ENCODE measurements around the gene GYPB. TPM values are rescaled to one million over a fixed set of nuclear protein-coding genes. Genes with fewer than 3 reads are reported as not detected.
"Not testable (repeated sequence)": the region's sequence is repeated elsewhere in the genome, so short reads cannot be mapped to it uniquely, and the experiment has no call there.

GYPB gene
- total RNA-seq, 1 donor from 2014 or later, result not detected

GRCh38 chr4:144021336-144021990, 2.3 kb upstream of the GYPB start:
- H3K36me3 ChIP-seq (ENCODE audit: insufficient read depth, low read length); H3K36me3 Mint-ChIP-seq (ENCODE audit: low read depth, unreplicated experiment); H3K27ac ChIP-seq (ENCODE audit: low read depth, low read length); H2AFZ ChIP-seq (ENCODE audit: low read depth, low read length); H3K27me3 Mint-ChIP-seq (ENCODE audit: low read depth, unreplicated experiment); H3K4me2 ChIP-seq (ENCODE audit: low read length); DNase-seq (ENCODE audit: low read depth); H4K20me1 ChIP-seq (ENCODE audit: insufficient read depth, low read length); H3K79me2 ChIP-seq (ENCODE audit: insufficient read depth, low read length); H3K27ac Mint-ChIP-seq (ENCODE audit: unreplicated experiment); H3K4me3 Mint-ChIP-seq (ENCODE audit: unreplicated experiment); FAIRE-seq; H3K9me3 ChIP-seq (ENCODE audit: insufficient read depth, low read depth, low read length); H3K9me3 Mint-ChIP-seq (ENCODE audit: unreplicated experiment); H3K4me1 Mint-ChIP-seq (ENCODE audit: low read depth, unreplicated experiment); H3K9ac ChIP-seq (ENCODE audit: low read length); H3K4me3 ChIP-seq (ENCODE audit: insufficient read depth, low read depth, low read length); H3K4me1 ChIP-seq (ENCODE audit: insufficient read depth, low read length); H3K27me3 ChIP-seq (ENCODE audit: insufficient read depth, low read length): not testable (repeated sequence)
- peak; percentile 48 for TF ChIP-seq CTCF (IDR thresholded peaks at IDR 0.05; ENCODE audit: insufficient read depth, low read depth, low read length)

GRCh38 chr4:144018223-144019000, 768 bp downstream of the GYPB start:
- H3K79me2 ChIP-seq (ENCODE audit: insufficient read depth, low read length); H3K4me2 ChIP-seq (ENCODE audit: low read length); DNase-seq (ENCODE audit: low read depth); H4K20me1 ChIP-seq (ENCODE audit: insufficient read depth, low read length); H3K27me3 Mint-ChIP-seq (ENCODE audit: low read depth, unreplicated experiment); H3K9me3 Mint-ChIP-seq (ENCODE audit: unreplicated experiment); H3K27ac Mint-ChIP-seq (ENCODE audit: unreplicated experiment); H3K9ac ChIP-seq (ENCODE audit: low read length); H3K4me1 Mint-ChIP-seq (ENCODE audit: low read depth, unreplicated experiment); H2AFZ ChIP-seq (ENCODE audit: low read depth, low read length); H3K36me3 Mint-ChIP-seq (ENCODE audit: low read depth, unreplicated experiment); H3K4me1 ChIP-seq (ENCODE audit: insufficient read depth, low read length); H3K36me3 ChIP-seq (ENCODE audit: insufficient read depth, low read length); H3K4me3 ChIP-seq (ENCODE audit: insufficient read depth, low read depth, low read length); H3K9me3 ChIP-seq (ENCODE audit: insufficient read depth, low read depth, low read length); H3K4me3 Mint-ChIP-seq (ENCODE audit: unreplicated experiment); H3K27me3 ChIP-seq (ENCODE audit: insufficient read depth, low read length); H3K27ac ChIP-seq (ENCODE audit: low read depth, low read length); FAIRE-seq: not testable (repeated sequence)

GRCh38 chr4:144017271-144017670, 1.9 kb downstream of the GYPB start:
- H3K27ac Mint-ChIP-seq (ENCODE audit: unreplicated experiment); H3K27ac ChIP-seq (ENCODE audit: low read depth, low read length); H3K4me3 ChIP-seq (ENCODE audit: insufficient read depth, low read depth, low read length); H3K27me3 Mint-ChIP-seq (ENCODE audit: low read depth, unreplicated experiment); H3K4me3 Mint-ChIP-seq (ENCODE audit: unreplicated experiment); H3K36me3 ChIP-seq (ENCODE audit: insufficient read depth, low read length); H3K79me2 ChIP-seq (ENCODE audit: insufficient read depth, low read length); H3K9me3 Mint-ChIP-seq (ENCODE audit: unreplicated experiment); H3K4me1 ChIP-seq (ENCODE audit: insufficient read depth, low read length); H3K9ac ChIP-seq (ENCODE audit: low read length); H3K9me3 ChIP-seq (ENCODE audit: insufficient read depth, low read depth, low read length); DNase-seq (ENCODE audit: low read depth); H2AFZ ChIP-seq (ENCODE audit: low read depth, low read length); H3K4me2 ChIP-seq (ENCODE audit: low read length); FAIRE-seq; H3K36me3 Mint-ChIP-seq (ENCODE audit: low read depth, unreplicated experiment); H3K27me3 ChIP-seq (ENCODE audit: insufficient read depth, low read length); H4K20me1 ChIP-seq (ENCODE audit: insufficient read depth, low read length); H3K4me1 Mint-ChIP-seq (ENCODE audit: low read depth, unreplicated experiment): not testable (repeated sequence)

- not testable (repeated sequence) for H3K27ac ChIP-seq (ENCODE audit: low read depth, low read length); H3K27ac Mint-ChIP-seq (ENCODE audit: unreplicated experiment); H3K4me2 ChIP-seq (ENCODE audit: low read length); FAIRE-seq; H3K9ac ChIP-seq (ENCODE audit: low read length); H3K4me1 Mint-ChIP-seq (ENCODE audit: low read depth, unreplicated experiment); H3K36me3 ChIP-seq (ENCODE audit: insufficient read depth, low read length); H3K9me3 ChIP-seq (ENCODE audit: insufficient read depth, low read depth, low read length); H3K4me3 ChIP-seq (ENCODE audit: insufficient read depth, low read depth, low read length); H3K4me3 Mint-ChIP-seq (ENCODE audit: unreplicated experiment); H3K4me1 ChIP-seq (ENCODE audit: insufficient read depth, low read length); H4K20me1 ChIP-seq (ENCODE audit: insufficient read depth, low read length); H3K27me3 ChIP-seq (ENCODE audit: insufficient read depth, low read length); H3K79me2 ChIP-seq (ENCODE audit: insufficient read depth, low read length); H2AFZ ChIP-seq (ENCODE audit: low read depth, low read length); H3K27me3 Mint-ChIP-seq (ENCODE audit: low read depth, unreplicated experiment); H3K36me3 Mint-ChIP-seq (ENCODE audit: low read depth, unreplicated experiment); H3K9me3 Mint-ChIP-seq (ENCODE audit: unreplicated experiment); DNase-seq (ENCODE audit: low read depth)
Measured at GRCh38 chr4:144016057-144016605, 3.0 kb downstream of the GYPB start.
